ENCODE results near the gene TMPRSS11E.
"Not testable (repeated sequence)": the region's sequence is repeated elsewhere in the genome, so short reads cannot be mapped to it uniquely, and the experiment has no call there.

DNA sequence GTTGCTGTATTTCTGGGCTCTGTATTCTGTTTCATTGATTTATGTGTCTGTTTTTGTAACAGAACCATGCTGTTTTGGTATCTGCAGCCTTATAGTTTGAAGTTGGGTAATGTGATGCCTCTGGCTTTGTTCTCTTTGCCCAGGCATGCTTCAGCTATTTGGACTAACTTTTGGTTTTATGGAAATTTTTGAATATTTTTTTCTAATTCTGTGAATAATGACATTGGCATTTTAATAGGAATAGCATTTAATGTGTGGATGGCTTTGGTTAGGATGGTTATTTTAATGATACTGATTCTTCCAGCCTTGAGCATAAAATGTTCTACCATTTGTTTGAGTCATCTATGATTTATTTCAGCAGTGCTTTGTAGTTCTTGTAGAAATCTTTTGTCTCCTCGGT is 75.0 kb downstream of the TMPRSS11E start:
- TF ChIP-seq, protein P1, sequence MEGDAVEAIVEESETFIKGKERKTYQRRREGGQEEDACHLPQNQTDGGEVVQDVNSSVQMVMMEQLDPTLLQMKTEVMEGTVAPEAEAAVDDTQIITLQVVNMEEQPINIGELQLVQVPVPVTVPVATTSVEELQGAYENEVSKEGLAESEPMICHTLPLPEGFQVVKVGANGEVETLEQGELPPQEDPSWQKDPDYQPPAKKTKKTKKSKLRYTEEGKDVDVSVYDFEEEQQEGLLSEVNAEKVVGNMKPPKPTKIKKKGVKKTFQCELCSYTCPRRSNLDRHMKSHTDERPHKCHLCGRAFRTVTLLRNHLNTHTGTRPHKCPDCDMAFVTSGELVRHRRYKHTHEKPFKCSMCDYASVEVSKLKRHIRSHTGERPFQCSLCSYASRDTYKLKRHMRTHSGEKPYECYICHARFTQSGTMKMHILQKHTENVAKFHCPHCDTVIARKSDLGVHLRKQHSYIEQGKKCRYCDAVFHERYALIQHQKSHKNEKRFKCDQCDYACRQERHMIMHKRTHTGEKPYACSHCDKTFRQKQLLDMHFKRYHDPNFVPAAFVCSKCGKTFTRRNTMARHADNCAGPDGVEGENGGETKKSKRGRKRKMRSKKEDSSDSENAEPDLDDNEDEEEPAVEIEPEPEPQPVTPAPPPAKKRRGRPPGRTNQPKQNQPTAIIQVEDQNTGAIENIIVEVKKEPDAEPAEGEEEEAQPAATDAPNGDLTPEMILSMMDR (IDR thresholded peaks at IDR 0.05), result not testable (repeated sequence)
- not testable (repeated sequence) for TF ChIP-seq ZFX (IDR thresholded peaks at IDR 0.05; ENCODE audit: borderline replicate concordance)
